GM18511 (cell line): Measurements from ENCODE around the gene RBPJ.

ENCODE experiments used
- ATAC-seq: cut with Tn5 transposase; IDR thresholded peaks from one replicate; pipeline ENCODE4 v1.9.1; 2021; ENCODE audit warnings: mild to moderate bottlenecking, moderate library complexity; ENCODE audit not compliant: unreplicated experiment

Gene RBPJ

GRCh38 chr4:26484032-26484515 is 163.3 kb downstream of the RBPJ start:
- no peak for ATAC-seq

GRCh38 chr4:26484516-26484915 is 163.7 kb downstream of the RBPJ start:
- ATAC-seq = no peak
